ENCODE results near the gene ARL6IP5. TPM values are rescaled to one million over a fixed set of nuclear protein-coding genes. Genes with fewer than 3 reads are reported as not detected.

Gene ARL6IP5
- total RNA-seq, 1 experiment from 2014 or later: 31.2 TPM

GRCh38 chr3:69102384-69102783 lies 17.6 kb downstream of the ARL6IP5 start:
- CTCF ChIA-PET: no interaction called here
- H3K36me3 ChIP-seq (ENCODE audit: control insufficient read depth, insufficient read depth, low read length): no peaks in the 10 kb centered on the region
- H3K4me3 Mint-ChIP-seq (ENCODE audit: unreplicated experiment): no peak overlapping the region
- no peaks in the 10 kb centered on the region for H3K27me3 ChIP-seq (replicated peaks; ENCODE audit: control insufficient read depth, insufficient read depth, low read length)
- no TSS peak for BruUV-seq (replicated peaks)
- H3K9me3 Mint-ChIP-seq (ENCODE audit: unreplicated experiment): no peaks in the 10 kb centered on the region
- no peak for TF ChIP-seq CTCF (IDR thresholded peaks at IDR 0.05; ENCODE audit: insufficient read depth in 1 of 2, low read depth in 1 of 2, low read length in 1 of 2, severe bottlenecking in 1 of 2, unreplicated experiment in 1 of 2)
- no peaks in the 10 kb centered on the region for H3K27me3 Mint-ChIP-seq (ENCODE audit: insufficient read depth, unreplicated experiment)
- H3K4me3 ChIP-seq (ENCODE audit: low read depth, low read length): no peak overlapping the region
- no peaks in the 10 kb centered on the region for H3K9me3 ChIP-seq
- H3K4me1 Mint-ChIP-seq (ENCODE audit: low read depth, unreplicated experiment): no peaks in the 10 kb centered on the region
- H3K27ac Mint-ChIP-seq (ENCODE audit: unreplicated experiment): peak overlapping the region; percentile 4
- H3K36me3 Mint-ChIP-seq (ENCODE audit: insufficient read depth, unreplicated experiment): no peaks in the 10 kb centered on the region
- intact Hi-C loops (cut with micrococcal nuclease; ENCODE audit: unreplicated experiment): no loop called here
- H3K4me1 ChIP-seq: no peaks in the 10 kb centered on the region
- POLR2A ChIA-PET: no interaction called here
- no peak for DNase-seq

- ChIA-PET CTCF (no interaction called here), POLR2A (no interaction called here)
- no TSS peak for BruUV-seq (replicated peaks)
- no peak overlapping the region for H3K4me3 ChIP-seq (ENCODE audit: low read depth, low read length)
- no peaks in the 10 kb centered on the region for H3K36me3 ChIP-seq (ENCODE audit: control insufficient read depth, insufficient read depth, low read length)
- H3K4me3 Mint-ChIP-seq (ENCODE audit: unreplicated experiment): no peak overlapping the region
- H3K27me3 ChIP-seq (replicated peaks; ENCODE audit: control insufficient read depth, insufficient read depth, low read length): no peaks in the 10 kb centered on the region
- no peaks in the 10 kb centered on the region for H3K4me1 ChIP-seq
- no peak for DNase-seq
- no peaks in the 10 kb centered on the region for H3K4me1 Mint-ChIP-seq (ENCODE audit: low read depth, unreplicated experiment)
- no peaks in the 10 kb centered on the region for H3K27me3 Mint-ChIP-seq (ENCODE audit: insufficient read depth, unreplicated experiment)
- H3K9me3 Mint-ChIP-seq (ENCODE audit: unreplicated experiment): no peaks in the 10 kb centered on the region
- H3K9me3 ChIP-seq: no peaks in the 10 kb centered on the region
- intact Hi-C loops (cut with micrococcal nuclease; ENCODE audit: unreplicated experiment): no loop called here
- TF ChIP-seq CTCF (IDR thresholded peaks at IDR 0.05; ENCODE audit: insufficient read depth in 1 of 2, low read depth in 1 of 2, low read length in 1 of 2, severe bottlenecking in 1 of 2, unreplicated experiment in 1 of 2): no peak
- no peaks in the 10 kb centered on the region for H3K36me3 Mint-ChIP-seq (ENCODE audit: insufficient read depth, unreplicated experiment)
- no peak overlapping the region for H3K27ac Mint-ChIP-seq (ENCODE audit: unreplicated experiment)
Measured at GRCh38 chr3:69103123-69103522, 18.4 kb downstream of the ARL6IP5 start.

GRCh38 chr3:69104586-69104985 lies 19.8 kb downstream of the ARL6IP5 start:
- no peaks in the 10 kb centered on the region for H3K4me1 ChIP-seq
- Mint-ChIP-seq H3K4me1 (ENCODE audit: low read depth, unreplicated experiment) (no peaks in the 10 kb centered on the region), H3K27me3 (ENCODE audit: insufficient read depth, unreplicated experiment) (no peaks in the 10 kb centered on the region), H3K4me3 (ENCODE audit: unreplicated experiment) (no peak overlapping the region), H3K9me3 (ENCODE audit: unreplicated experiment) (no peaks in the 10 kb centered on the region), H3K27ac (ENCODE audit: unreplicated experiment) (no peak overlapping the region), H3K36me3 (ENCODE audit: insufficient read depth, unreplicated experiment) (no peaks in the 10 kb centered on the region)
- CTCF ChIA-PET: no interaction called here
- no peaks in the 10 kb centered on the region for H3K27me3 ChIP-seq (replicated peaks; ENCODE audit: control insufficient read depth, insufficient read depth, low read length)
- no peak overlapping the region for H3K4me3 ChIP-seq (ENCODE audit: low read depth, low read length)
- no peak for DNase-seq
- no TSS peak for BruUV-seq (replicated peaks)
- no peak for TF ChIP-seq CTCF (IDR thresholded peaks at IDR 0.05; ENCODE audit: insufficient read depth in 1 of 2, low read depth in 1 of 2, low read length in 1 of 2, severe bottlenecking in 1 of 2, unreplicated experiment in 1 of 2)
- H3K9me3 ChIP-seq: no peaks in the 10 kb centered on the region
- intact Hi-C loops (cut with micrococcal nuclease; ENCODE audit: unreplicated experiment): no loop called here
- no peaks in the 10 kb centered on the region for H3K36me3 ChIP-seq (ENCODE audit: control insufficient read depth, insufficient read depth, low read length)
- POLR2A ChIA-PET: no interaction called here
